HG02610 (cell line): ENCODE results near the gene PNPLA8.
A peak's percentile ranks its signal among the peaks of the same experiment; 100 is the strongest.
"Not testable (repeated sequence)": the region's sequence is repeated elsewhere in the genome, so short reads cannot be mapped to it uniquely, and the experiment has no call there.

Experiments
- ATAC-seq: cut with Tn5 transposase; IDR thresholded peaks from one replicate; pipeline ENCODE4 v1.9.1; 2021; ENCODE audit warnings: mild to moderate bottlenecking, moderate library complexity; ENCODE audit not compliant: unreplicated experiment

Gene PNPLA8

GRCh38 chr7:108479118-108479517, 46.8 kb downstream of the PNPLA8 start:
- no peak for ATAC-seq

GRCh38 chr7:108468246-108468645, 57.7 kb downstream of the PNPLA8 start:
- ATAC-seq = no peak

GRCh38 chr7:108467391-108467790, 58.5 kb downstream of the PNPLA8 start:
- no peak for ATAC-seq

GRCh38 chr7:108466322-108466721, 59.6 kb downstream of the PNPLA8 start:
- not testable (repeated sequence) for ATAC-seq

- ATAC-seq = no peak
These were observed 61.2 kb downstream of the PNPLA8 start for GRCh38 chr7:108464743-108465142.

- ATAC-seq = no peak
These were observed 62.3 kb downstream of the PNPLA8 start for GRCh38 chr7:108463613-108464012.

- no peak for ATAC-seq
These were observed 64.1 kb downstream of the PNPLA8 start for GRCh38 chr7:108461840-108462239.

- ATAC-seq = no peak
These were observed 65.0 kb downstream of the PNPLA8 start for GRCh38 chr7:108460964-108461363.

- ATAC-seq = peak; percentile 24
These were observed 65.9 kb downstream of the PNPLA8 start for GRCh38 chr7:108459922-108460551.

GRCh38 chr7:108457871-108458270, 68.1 kb downstream of the PNPLA8 start:
- no peak for ATAC-seq

- ATAC-seq = no peak
These were observed 68.9 kb downstream of the PNPLA8 start for GRCh38 chr7:108456845-108457540.

GRCh38 chr7:108455998-108456677, 69.8 kb downstream of the PNPLA8 start, which contains the start of gene NRCAM:
TSS of gene NRCAM (minus strand) at chr7:108456436. CDS start at chr7:108240064, 216,372 bp downstream.
- peak; percentile 40 for ATAC-seq

- ATAC-seq = peak; percentile 24
These were observed 70.4 kb downstream of the PNPLA8 start for GRCh38 chr7:108455551-108455997.

- ATAC-seq = peak; percentile 20
These were observed 71.0 kb downstream of the PNPLA8 start for GRCh38 chr7:108454674-108455550.

- ATAC-seq = no peak
These were observed 71.6 kb downstream of the PNPLA8 start for GRCh38 chr7:108454317-108454673.

GRCh38 chr7:108453320-108453719, 72.6 kb downstream of the PNPLA8 start:
- no peak for ATAC-seq

GRCh38 chr7:108452707-108453106, 73.2 kb downstream of the PNPLA8 start:
- peak; percentile 26 for ATAC-seq

- ATAC-seq = no peak
These were observed 74.6 kb downstream of the PNPLA8 start for GRCh38 chr7:108451296-108451848.

GRCh38 chr7:108450160-108450559, 75.8 kb downstream of the PNPLA8 start:
- no peak for ATAC-seq

GRCh38 chr7:108449521-108449920, 76.4 kb downstream of the PNPLA8 start:
- ATAC-seq = no peak
